ENCODE measurements around the gene MAN2A1.

Gene MAN2A1

DNA sequence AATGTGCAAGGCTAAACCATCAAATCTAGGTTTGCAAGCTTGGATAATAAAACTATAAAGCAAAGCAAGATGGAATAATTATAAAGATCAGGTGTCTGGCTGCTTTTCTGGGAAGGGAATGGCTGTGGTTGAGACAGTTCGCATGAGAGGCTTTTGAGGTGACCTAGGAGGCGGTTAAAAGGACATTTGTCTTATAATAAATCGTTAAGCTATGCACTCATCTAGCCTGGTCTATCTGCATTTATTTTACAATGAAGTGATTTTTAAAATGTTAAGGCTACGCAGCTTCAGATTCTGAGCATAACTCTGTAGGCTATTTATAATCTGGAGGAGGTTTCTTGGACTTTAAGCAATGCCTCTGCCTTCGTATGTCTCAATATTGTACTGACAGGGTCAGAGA lies 29.4 kb upstream of the MAN2A1 start:
- no peak overlapping the region for H3K4me3 ChIP-seq (ENCODE audit: low read depth, low read length)
- no peak for DNase-seq (ENCODE audit: low read depth)
- TF ChIP-seq CTCF (IDR thresholded peaks at IDR 0.05; ENCODE audit: control insufficient read depth, extremely low read depth, insufficient read depth): no peak

DNA sequence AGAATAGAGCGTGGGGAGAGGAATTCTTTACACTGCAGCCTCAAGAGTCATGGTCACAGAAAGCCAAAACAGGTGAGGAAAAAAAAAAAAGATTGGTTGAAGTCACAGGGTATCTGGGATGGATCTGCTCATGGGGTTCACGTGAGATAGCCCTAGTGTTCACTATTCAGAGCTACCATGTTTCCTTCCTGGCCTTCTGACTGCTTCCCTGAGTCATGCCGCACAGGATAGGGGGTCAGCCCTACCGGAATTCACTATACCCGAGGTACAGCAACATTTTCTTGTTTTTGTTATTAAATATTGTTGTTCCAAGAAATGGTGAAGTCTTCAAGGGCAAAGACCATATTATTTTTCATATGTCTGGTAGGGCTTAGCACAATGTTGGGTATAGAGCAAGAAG lies 21.5 kb upstream of the MAN2A1 start:
- TF ChIP-seq CTCF (IDR thresholded peaks at IDR 0.05; ENCODE audit: control insufficient read depth, extremely low read depth, insufficient read depth): no peak
- DNase-seq (ENCODE audit: low read depth): no peak
- H3K4me3 ChIP-seq (ENCODE audit: low read depth, low read length): no peak overlapping the region

DNA sequence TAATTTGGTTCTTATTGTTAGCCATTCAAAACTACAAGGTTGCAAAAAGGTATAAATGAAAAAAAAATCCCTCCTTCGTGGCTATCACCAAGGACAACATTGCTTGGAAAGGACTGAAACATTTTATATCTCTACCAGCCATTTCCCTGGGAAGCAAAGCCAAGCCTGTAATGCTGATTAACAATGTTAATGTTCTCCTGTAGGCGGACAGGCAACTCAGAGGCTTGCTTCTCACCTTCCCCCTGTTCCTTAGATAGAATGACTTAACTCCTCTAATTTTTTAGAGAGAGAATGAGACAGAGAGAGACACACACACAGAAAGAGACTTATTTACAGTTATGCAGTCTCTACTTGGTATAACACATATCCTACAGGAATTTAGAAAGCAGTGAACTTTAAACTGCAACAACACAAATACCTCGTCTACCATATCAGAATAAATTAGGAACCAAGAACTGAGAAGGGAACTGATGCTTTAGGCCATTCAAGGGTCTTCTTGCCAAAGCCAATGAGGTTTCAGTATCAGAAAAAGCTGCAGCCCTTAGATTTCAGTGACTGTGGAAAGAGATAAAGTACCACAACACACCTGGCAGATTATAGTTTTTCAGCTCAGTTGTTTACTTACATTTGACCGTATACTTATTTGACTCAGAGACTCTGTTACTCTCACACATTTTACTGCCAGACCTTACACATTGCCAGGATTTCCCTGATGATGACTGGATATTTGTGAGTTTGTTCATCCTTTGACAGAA lies 20.9 kb upstream of the MAN2A1 start:
- DNase-seq (ENCODE audit: low read depth): no peak
- no peak overlapping the region for H3K4me3 ChIP-seq (ENCODE audit: low read depth, low read length)
- no peak for TF ChIP-seq CTCF (IDR thresholded peaks at IDR 0.05; ENCODE audit: control insufficient read depth, extremely low read depth, insufficient read depth)

GRCh38 chr5:109669991-109670706 lies 19.6 kb upstream of the MAN2A1 start:
- no peak for TF ChIP-seq CTCF (IDR thresholded peaks at IDR 0.05; ENCODE audit: control insufficient read depth, extremely low read depth, insufficient read depth)
- no peak for DNase-seq (ENCODE audit: low read depth)

GRCh38 chr5:109671136-109671535 lies 18.6 kb upstream of the MAN2A1 start:
- TF ChIP-seq CTCF (IDR thresholded peaks at IDR 0.05; ENCODE audit: control insufficient read depth, extremely low read depth, insufficient read depth): no peak
- H3K4me3 ChIP-seq (ENCODE audit: low read depth, low read length): no peak overlapping the region
- no peak for DNase-seq (ENCODE audit: low read depth)

More at GRCh38 chr5:109669991-109670706, 19.6 kb upstream of the MAN2A1 start:
- H3K4me3 ChIP-seq (ENCODE audit: low read depth, low read length): no peak overlapping the region

- no peak for DNase-seq (ENCODE audit: low read depth)
- no peak overlapping the region for H3K4me3 ChIP-seq (ENCODE audit: low read depth, low read length)
- no peak for TF ChIP-seq CTCF (IDR thresholded peaks at IDR 0.05; ENCODE audit: control insufficient read depth, extremely low read depth, insufficient read depth)
These were observed 15.1 kb upstream of the MAN2A1 start for GRCh38 chr5:109674596-109674995.

All from LNCaP clone FGC (cell line).